RWPE1 (cell line): ENCODE measurements around the gene NABP2.

Source experiments
- CTCF ChIA-PET: fragments of 350-600 bp; sonication (Branson Sonifier 250); formaldehyde crosslinking; extraction: SDS; loops from one replicate; lab custom pipeline; 2021; lab: Yijun Ruan, JAX
- POLR2A ChIA-PET: fragments of 400-600 bp; formaldehyde crosslinking; extraction: SDS; loops from one replicate; lab custom pipeline; 2020; ENCODE audit warnings: antibody characterized with exemption; ENCODE audit not compliant: low non-redundant PET; lab: Yijun Ruan, JAX
- DNase-seq: peaks from one replicate; pipeline ENCODE4 v3.0.0; 2012; ENCODE audit warnings: low spot score
- H3K27ac ChIP-seq: fragments of 450-650 bp; 2 replicates; pipeline ENCODE4 v1.5.1; 2017
- CTCF ChIP-seq: fragments of 450-650 bp; conservative IDR thresholded peaks from 2 replicates; pipeline ENCODE4 v1.5.1; 2017; ENCODE audit warnings: low read depth, mild to moderate bottlenecking

NABP2 gene

DNA sequence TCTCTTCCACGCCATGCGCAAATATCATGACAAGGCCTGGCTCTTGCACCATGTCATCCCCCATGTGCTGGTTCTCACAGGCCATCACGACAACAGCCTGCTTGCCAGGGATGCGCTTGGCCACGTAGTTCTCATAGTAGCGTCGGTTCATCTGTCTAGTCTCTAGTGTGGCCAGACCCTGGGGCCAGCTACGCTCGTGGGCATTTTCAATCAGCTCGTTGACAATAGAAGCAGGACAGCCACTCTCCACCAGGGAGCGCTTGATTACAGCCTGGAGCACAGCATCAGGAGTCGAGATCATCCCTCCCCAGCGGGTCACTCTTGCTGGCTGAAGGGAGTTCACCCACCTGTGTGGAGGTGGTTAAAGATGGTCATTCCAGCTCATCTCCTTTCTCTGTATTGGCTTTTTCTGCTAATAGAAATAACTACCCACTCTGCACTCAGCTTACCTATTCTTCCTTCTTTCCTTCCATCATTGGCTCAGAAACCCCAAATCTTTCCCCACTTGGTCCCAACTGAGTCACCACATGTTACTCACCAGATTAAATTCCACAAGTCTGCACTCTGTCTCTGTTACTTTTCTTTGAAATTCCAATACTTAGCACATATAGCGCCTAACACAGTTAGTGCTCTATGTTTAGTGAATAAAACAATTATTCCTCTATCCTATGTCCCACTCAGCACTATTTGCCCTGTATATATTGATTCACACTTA, 17.5 kb upstream of the NABP2 start:
- CTCF ChIA-PET, result interaction anchor here (0.5 to 1.9 kb wide), 8 partner anchors 8 to 31 kb away, joined by 3 to 8 read pairs (median 5); partner anchors contain the start of genes RNF41 and SMARCC2
- peak; percentile 36 for DNase-seq
- peak; percentile 55 for TF ChIP-seq CTCF
- peak overlapping the region; percentile 23; the same call in 1 of the 2 replicates for H3K27ac ChIP-seq
- POLR2A ChIA-PET, result no interaction called here

DNA sequence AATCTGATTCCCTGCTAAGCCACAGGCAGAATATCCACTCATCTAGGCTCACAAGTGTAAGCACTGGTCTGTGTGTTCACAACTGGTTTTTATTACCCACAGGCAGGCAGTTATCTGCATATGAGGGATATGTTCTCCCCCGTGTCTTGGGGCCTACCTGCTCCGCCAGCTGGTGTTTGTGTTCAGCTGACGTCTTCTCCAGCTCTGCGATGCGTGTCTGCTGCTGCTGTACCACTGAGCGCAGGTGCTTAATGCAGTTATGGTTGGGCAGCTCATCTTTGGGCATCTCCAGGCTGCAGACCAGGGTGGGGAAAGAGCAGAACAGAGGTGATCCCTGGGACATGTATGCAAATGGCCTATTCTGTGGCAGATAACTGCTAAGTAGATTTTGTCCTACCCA, 16.1 kb upstream of the NABP2 start:
- POLR2A ChIA-PET, result interaction anchor here (0.5 kb wide), 1 partner anchor 15 kb away, joined by 3 read pairs; no protein-coding TSS in a partner anchor
- no peak overlapping the region for H3K27ac ChIP-seq
- no peak for TF ChIP-seq CTCF
- DNase-seq, result no peak
- CTCF ChIA-PET, result interaction anchor here (1.9 kb wide), 1 partner anchor 14 kb away, joined by 6 read pairs; the partner anchor contains the start of gene RNF41

GRCh38 chr12:56212361-56212760, 11.8 kb upstream of the NABP2 start:
- CTCF ChIA-PET, result no interaction called here
- POLR2A ChIA-PET, result no interaction called here
- TF ChIP-seq CTCF, result no peak
- DNase-seq, result no peak
- no peak overlapping the region for H3K27ac ChIP-seq

GRCh38 chr12:56213878-56214277, 10.3 kb upstream of the NABP2 start:
- no peak for TF ChIP-seq CTCF
- CTCF ChIA-PET, result no interaction called here

GRCh38 chr12:56216461-56216860, 7.7 kb upstream of the NABP2 start:
- H3K27ac ChIP-seq, result 0 out of 2 replicates have a peak overlapping the region, but pooled peaks have one; percentile 2
- TF ChIP-seq CTCF, result no peak
- ChIA-PET CTCF (no interaction called here), POLR2A (no interaction called here)
- DNase-seq, result no peak

More at GRCh38 chr12:56213878-56214277, 10.3 kb upstream of the NABP2 start:
- POLR2A ChIA-PET, result no interaction called here
- DNase-seq, result no peak
- H3K27ac ChIP-seq, result no peak overlapping the region

GRCh38 chr12:56219840-56220239, 4.3 kb upstream of the NABP2 start:
- ChIA-PET POLR2A (no interaction called here), CTCF (interaction anchor here (0.6 kb wide), 1 partner anchor 31 kb away, joined by 3 read pairs; the partner anchor contains the start of gene SMARCC2)
- no peak for DNase-seq
- TF ChIP-seq CTCF, result no peak
- H3K27ac ChIP-seq, result peak overlapping the region; percentile 97
